Fibroblast of skin of abdomen (primary cell): Measurements from ENCODE around the gene USP53.
"Not testable (repeated sequence)": the region's sequence is repeated elsewhere in the genome, so short reads cannot be mapped to it uniquely, and the experiment has no call there.

Experiments used
- DNase-seq: peaks from one replicate; pipeline ENCODE4 v3.0.0-alpha.2; 2013

USP53 gene

GRCh38 chr4:119321921-119322687 is 109.6 kb downstream of the USP53 start, which contains the start of gene FABP2:
Gene FABP2, minus strand, starts transcription at chr4:119322138. Its CDS starts 36 bp downstream, at chr4:119322102.
- DNase-seq = no peak

GRCh38 chr4:119328695-119329094 is 116.2 kb downstream of the USP53 start:
- no peak for DNase-seq

DNA sequence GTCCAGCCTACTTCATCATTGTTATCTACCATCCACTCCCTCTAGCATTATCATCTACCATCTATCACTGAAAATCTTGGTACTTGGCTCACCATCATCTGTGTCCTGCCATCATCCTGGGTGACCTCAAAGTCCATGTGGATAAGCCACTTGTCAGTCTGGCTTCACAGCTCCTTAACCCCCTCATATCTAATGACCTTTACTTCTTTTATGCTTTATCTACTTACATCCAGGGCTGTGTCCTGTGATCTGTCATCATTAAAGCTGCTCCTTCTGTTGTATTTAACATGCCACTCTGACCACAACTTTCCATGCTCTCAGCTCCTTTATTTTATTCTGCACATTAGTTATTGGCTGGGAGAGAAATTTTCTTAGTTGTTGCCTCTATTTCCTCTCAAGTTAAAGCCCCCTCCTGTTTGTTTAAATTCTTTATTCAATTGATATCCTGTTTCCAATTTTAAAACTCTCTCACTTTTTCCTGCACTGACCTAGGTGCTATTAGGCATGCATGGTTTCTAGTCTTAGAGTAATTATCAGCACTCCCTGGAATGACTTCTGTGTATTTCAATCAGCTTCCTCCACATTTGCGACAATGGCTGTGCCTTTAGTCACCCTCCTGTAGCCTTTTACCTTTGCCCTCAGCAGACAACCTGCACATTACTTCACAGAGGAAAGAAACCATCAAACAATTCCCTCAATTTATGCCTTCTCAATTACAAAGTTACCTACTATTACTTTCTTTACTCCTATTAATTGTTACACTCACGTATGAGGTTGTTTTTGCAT is 117.5 kb downstream of the USP53 start:
- DNase-seq = no peak

- DNase-seq = not testable (repeated sequence)
Measured at GRCh38 chr4:119336332-119336979, 123.9 kb downstream of the USP53 start.

GRCh38 chr4:119337010-119337409 is 124.5 kb downstream of the USP53 start:
- DNase-seq = peak; percentile 12

GRCh38 chr4:119339895-119340294 is 127.4 kb downstream of the USP53 start:
- not testable (repeated sequence) for DNase-seq

- DNase-seq = not testable (repeated sequence)
Measured at GRCh38 chr4:119343293-119343692, 130.8 kb downstream of the USP53 start.
